ENCODE data around the gene KNCN. TPM values are rescaled to one million over a fixed set of nuclear protein-coding genes. Genes with fewer than 3 reads are reported as not detected.

Gene KNCN
- total RNA-seq, 1 experiment from 2014 or later = not detected

DNA sequence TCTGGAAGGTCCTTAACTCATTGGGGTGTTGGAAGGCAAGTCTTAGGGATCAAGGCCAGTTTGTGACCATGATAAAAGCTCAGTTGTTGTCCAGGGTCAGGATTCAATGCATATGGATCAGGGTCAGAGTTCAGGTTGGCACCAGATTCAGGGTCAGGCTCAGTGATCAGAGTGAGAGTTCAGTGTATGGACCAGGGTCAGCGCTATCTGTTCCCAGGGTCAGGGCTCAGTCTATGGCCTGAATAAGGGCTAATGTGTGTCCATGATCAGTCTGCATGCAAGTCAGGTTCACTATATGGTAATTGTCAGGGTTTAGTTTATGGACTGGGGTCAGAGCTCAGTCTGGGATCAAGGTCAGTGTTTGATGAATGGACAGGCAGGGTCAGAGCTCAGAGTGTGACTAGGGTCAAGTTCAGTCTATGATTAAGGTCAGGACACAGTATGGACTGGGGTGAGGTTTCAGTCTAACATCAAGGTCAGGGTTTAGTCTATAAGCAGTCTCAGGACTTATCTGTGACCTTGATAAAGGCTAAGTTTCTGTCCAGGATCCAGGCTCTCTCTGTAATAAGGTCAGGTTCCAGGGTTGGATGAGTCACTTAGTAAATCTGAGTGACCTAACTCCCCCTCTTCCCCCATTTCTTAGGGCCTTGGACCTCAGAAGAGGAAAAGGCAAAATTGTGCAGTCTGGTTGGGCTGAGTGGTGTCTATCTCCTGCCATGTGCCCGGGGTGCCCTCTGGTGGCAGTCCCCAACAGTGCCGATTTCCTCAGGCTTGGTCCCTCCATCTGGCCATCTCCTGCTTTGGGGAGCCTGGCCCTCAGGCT, 23.8 kb downstream of the KNCN start:
- Histone ChIP-seq H3K27me3 (ENCODE audit: control insufficient read depth, insufficient read depth, low read length) (peaks cover 80% of the 10 kb centered on the region), H3K4me3 (ENCODE audit: insufficient read depth, low read depth, low read length) (no peak overlapping the region), H3K36me3 (replicated peaks; ENCODE audit: control insufficient read depth, insufficient read depth, low read length) (no peaks in the 10 kb centered on the region)
- peak; percentile 91 for DNase-seq

DNA sequence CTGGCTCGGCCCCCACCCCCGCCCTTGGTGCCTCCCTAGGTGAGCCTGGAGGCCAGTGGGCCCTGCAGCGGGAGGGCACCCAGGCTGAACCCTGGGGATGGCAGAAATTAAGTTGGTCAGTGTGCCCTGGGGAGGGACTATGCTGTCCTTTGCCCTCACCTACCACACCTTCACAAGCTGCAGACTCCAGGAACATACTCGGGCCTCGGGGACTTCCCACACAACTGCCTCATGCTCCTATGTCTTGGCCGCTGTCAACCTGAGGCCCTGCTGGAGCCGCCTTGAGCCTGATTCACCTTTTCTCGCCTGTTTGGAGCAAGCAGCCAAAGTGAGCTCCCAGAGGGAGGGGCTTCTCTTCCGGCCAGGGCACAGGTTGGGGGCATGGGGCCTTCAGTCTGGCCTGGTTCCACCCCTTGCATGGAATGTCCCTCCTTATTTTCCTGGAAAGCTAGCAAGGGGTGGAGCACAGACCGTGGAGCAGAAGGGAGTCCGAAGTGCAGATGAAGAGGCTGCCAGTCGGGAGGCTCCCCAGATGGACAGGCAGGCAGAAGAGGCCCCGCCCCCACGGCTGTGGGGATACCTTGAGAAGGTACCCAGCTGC, 24.7 kb downstream of the KNCN start:
- no peak overlapping the region; the same call in 1 of the 2 replicates for H3K4me3 ChIP-seq (ENCODE audit: insufficient read depth, low read depth, low read length)
- DNase-seq = peak; percentile 82
- no peaks in the 10 kb centered on the region for H3K36me3 ChIP-seq (replicated peaks; ENCODE audit: control insufficient read depth, insufficient read depth, low read length)
- H3K27me3 ChIP-seq (ENCODE audit: control insufficient read depth, insufficient read depth, low read length) = peaks cover 73% of the 10 kb centered on the region

DNA sequence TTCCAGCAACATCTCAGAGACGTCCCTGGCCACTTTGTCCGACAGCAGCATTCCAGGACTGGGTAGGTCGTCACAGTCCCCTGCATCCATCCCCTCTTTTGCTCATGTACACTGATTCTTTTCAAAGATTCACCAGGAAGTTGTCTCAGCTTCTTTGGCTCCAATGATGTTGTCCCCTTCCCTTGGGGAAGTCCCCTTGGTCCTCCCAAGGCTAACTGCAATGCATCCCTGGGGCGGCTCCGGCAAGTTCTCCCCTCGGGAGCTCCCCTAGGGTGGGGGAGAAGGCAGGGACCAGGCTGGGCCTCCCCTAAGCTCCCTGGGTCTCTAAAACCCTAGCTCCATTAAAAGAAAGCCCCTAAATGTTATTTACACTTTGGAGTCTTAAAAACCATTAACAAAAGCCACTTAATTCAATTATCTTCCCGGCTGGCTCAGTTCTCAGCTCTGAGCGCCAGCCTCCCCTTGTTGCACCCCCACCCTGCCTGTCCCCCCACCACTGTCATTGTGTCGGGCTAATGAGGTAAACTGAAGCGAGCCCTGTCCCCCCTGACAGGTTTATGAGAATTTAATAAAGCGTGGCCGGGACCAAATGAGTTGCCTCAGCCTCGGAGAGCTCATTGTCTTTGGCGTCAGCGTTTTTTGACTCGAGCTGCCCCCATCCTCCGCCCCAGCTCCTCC, 25.3 kb downstream of the KNCN start:
- no peak overlapping the region for H3K4me3 ChIP-seq (ENCODE audit: insufficient read depth, low read depth, low read length)
- peak; percentile 75 for DNase-seq
- H3K27me3 ChIP-seq (ENCODE audit: control insufficient read depth, insufficient read depth, low read length) = peaks cover 68% of the 10 kb centered on the region

DNA sequence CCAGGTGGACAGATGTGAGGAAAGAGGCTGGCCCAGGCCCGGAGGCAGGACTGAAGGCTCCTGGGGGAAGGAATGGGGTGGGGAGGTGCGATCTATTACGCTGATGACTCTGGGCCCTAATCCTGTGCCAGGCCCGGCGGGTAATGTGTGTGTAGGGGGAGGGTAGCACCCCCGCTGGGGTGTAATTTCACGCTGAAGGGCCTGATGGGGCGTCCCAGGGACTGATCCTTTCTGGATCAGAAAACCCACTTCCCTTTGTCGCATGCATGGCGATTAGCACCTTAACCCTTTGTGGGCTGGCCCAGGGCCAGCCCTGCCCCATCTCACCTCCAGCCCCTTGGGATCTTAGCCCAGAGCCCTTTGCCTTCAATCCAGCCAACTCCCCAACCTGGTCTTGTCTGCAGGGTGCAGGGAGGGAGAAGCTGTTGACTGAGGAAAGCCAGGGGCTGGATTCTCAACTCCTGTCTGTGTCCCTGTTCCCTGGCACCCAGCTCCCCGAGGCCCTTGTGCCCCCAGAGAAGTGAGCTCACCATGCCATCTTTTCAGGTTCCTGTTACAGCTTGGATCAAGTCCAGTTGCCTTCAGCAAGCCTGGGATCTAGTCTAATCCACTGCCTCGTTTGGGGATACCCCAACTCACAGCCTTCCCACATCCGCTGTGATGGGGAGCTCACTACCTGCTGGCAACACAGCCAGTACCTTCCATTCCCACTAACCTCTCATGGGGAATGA, 26.0 kb downstream of the KNCN start:
- Histone ChIP-seq H3K4me3 (ENCODE audit: insufficient read depth, low read depth, low read length) (no peak overlapping the region), H3K36me3 (replicated peaks; ENCODE audit: control insufficient read depth, insufficient read depth, low read length) (no peaks in the 10 kb centered on the region), H3K27me3 (ENCODE audit: control insufficient read depth, insufficient read depth, low read length) (peaks cover 61% of the 10 kb centered on the region)
- peak; percentile 71 for DNase-seq

More for the DNA sequence above, 25.3 kb downstream of the KNCN start:
- no peaks in the 10 kb centered on the region for H3K36me3 ChIP-seq (replicated peaks; ENCODE audit: control insufficient read depth, insufficient read depth, low read length)

DNA sequence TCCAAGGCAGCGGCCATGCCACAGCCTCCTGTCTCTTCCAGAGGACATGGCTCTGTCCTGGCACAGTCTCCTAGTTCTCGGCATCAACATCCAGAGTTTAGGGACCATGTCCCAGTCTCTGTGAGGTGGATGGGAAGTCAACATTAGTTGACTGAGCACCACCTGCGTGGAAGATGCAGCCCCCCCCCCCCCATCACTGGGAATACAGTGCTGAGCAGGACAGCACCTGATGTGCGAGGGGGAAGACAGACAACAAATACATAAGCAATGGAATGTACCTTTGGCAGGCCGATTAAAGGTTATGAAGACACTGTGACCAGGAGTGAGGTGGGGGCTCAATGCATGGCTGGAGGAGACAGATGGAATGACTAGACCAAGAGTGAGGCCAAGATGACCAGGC, 26.6 kb downstream of the KNCN start:
- Histone ChIP-seq H3K4me3 (ENCODE audit: insufficient read depth, low read depth, low read length) (no peak overlapping the region), H3K36me3 (replicated peaks; ENCODE audit: control insufficient read depth, insufficient read depth, low read length) (no peaks in the 10 kb centered on the region), H3K27me3 (ENCODE audit: control insufficient read depth, insufficient read depth, low read length) (peaks cover 59% of the 10 kb centered on the region)
- DNase-seq = no peak

DNA sequence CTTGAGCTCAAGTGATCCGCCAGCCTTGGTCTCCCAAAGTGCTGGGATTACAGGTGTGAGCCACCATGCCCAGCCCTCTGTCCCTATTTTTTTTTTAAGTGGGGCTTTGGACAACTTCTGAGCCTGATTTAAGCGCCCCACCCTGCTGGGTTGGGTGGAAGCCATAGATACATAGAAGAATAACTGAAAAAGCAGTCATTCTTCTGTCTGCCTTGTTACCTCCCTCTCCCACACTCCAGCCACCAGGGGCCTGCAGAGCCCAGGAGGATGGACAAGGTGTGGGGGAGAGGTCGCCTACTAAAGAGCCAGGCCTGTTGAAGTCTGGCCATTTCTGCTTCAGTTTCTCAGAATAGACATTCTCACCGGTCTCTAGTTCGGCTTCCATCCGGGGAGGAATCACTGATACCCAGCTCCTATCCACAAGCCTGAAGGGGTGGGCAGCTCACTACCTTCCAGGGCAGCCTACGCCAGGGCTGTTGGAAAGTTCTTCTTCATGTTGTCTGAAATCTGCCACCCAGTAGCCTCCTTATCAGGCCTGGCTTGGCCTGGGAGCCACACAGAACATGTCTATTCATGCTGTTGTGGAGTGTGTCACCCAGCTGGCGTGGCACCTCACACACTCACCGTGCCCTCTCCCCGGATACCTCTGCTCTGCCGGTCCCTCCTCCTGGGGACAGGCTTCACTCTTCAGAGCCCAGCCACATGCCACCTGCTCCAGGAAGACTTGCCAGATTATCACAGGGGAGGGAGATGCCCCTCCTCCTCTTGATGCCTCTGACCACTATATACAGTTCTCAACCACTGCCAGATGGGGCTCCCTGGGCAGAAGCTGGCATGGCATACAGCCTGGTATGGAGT, 27.7 kb downstream of the KNCN start:
- Histone ChIP-seq H3K27me3 (ENCODE audit: control insufficient read depth, insufficient read depth, low read length) (peaks cover 54% of the 10 kb centered on the region), H3K36me3 (replicated peaks; ENCODE audit: control insufficient read depth, insufficient read depth, low read length) (no peaks in the 10 kb centered on the region), H3K4me3 (ENCODE audit: insufficient read depth, low read depth, low read length) (no peak overlapping the region)
- DNase-seq = no peak

DNA sequence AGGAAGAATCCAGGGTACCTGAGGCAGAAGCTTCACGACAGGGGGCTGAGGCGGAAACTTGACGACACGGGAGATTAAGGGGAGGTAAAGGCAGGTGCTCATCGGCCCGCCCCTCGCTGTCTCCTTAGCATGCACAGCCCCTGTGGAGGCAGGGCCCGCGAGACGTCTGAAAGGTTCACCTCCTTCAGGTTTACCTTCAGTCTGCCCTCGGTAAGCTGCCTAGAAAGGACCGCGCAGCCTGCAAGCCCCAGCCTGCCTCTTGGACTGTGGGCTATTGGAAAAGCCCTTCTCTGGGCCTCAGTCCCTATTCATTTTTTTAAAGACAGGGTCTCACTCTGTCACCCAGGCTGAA, 28.5 kb downstream of the KNCN start:
- H3K36me3 ChIP-seq (replicated peaks; ENCODE audit: control insufficient read depth, insufficient read depth, low read length) = no peaks in the 10 kb centered on the region
- peak; percentile 59 for DNase-seq
- peaks cover 49% of the 10 kb centered on the region for H3K27me3 ChIP-seq (ENCODE audit: control insufficient read depth, insufficient read depth, low read length)
- H3K4me3 ChIP-seq (ENCODE audit: insufficient read depth, low read depth, low read length) = no peak overlapping the region

DNA sequence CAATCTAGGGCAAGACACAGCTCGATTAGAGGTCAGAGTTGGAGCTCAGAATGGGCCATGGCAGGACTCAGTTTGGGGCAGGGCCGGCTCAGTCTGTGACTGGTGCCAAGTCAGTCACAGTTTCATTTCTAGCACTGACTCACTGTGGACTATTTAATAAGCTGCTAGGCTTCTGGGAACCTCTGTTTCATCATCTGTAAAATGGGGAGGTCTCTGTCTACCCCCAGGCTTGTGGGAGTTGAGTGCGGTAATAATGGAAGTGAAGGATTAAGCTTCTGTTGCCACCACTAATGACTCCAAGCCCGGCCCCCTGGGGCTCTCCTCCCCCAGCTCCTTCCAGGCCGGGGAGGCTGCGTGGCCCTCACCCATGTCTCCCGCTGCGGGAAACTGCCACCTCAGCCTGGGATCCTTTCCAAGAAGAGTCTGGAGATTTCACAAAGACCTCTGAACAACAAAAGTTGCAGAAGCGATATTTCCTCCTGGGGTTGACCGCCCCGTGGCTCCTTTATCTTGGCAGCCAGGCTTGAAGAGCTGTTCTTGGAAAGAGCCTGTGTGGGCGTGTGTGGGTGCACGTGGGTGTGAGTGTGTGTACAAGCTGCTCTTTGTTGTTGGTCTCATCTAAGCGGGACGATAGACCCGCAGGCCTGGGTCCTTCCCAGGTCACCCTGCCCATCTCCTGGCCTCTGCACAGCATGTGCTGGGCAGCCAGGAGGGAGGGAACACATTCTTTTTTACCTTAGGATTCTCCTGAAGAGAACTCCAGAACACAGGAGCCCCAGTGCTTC, 29.1 kb downstream of the KNCN start:
- no peak overlapping the region for H3K4me3 ChIP-seq (ENCODE audit: insufficient read depth, low read depth, low read length)
- no peaks in the 10 kb centered on the region for H3K36me3 ChIP-seq (replicated peaks; ENCODE audit: control insufficient read depth, insufficient read depth, low read length)
- DNase-seq = peak; percentile 57
- peaks cover 44% of the 10 kb centered on the region for H3K27me3 ChIP-seq (ENCODE audit: control insufficient read depth, insufficient read depth, low read length)

DNA sequence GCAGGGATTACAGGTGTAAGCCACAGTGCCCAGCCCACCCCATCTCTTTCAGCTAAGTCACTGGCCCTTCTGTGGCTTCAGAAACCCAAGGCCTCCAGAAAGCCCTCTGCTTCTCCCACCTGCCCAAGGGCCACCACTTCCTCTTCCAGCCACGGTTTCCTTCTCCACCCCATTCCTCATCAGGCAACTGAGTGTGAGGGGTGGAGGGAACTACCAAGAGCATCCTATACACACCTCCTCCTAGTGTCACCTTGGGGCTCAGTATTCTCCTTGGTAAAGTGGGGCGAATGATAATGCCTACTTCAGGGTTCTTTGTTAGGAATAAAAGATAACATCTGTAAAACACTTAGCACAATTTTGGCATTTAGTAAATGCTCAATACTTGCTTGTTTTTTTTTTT, 30.0 kb downstream of the KNCN start:
- DNase-seq = no peak
- no peak overlapping the region for H3K4me3 ChIP-seq (ENCODE audit: insufficient read depth, low read depth, low read length)
- H3K36me3 ChIP-seq (replicated peaks; ENCODE audit: control insufficient read depth, insufficient read depth, low read length) = no peaks in the 10 kb centered on the region
- peaks cover 36% of the 10 kb centered on the region for H3K27me3 ChIP-seq (ENCODE audit: control insufficient read depth, insufficient read depth, low read length)

DNA sequence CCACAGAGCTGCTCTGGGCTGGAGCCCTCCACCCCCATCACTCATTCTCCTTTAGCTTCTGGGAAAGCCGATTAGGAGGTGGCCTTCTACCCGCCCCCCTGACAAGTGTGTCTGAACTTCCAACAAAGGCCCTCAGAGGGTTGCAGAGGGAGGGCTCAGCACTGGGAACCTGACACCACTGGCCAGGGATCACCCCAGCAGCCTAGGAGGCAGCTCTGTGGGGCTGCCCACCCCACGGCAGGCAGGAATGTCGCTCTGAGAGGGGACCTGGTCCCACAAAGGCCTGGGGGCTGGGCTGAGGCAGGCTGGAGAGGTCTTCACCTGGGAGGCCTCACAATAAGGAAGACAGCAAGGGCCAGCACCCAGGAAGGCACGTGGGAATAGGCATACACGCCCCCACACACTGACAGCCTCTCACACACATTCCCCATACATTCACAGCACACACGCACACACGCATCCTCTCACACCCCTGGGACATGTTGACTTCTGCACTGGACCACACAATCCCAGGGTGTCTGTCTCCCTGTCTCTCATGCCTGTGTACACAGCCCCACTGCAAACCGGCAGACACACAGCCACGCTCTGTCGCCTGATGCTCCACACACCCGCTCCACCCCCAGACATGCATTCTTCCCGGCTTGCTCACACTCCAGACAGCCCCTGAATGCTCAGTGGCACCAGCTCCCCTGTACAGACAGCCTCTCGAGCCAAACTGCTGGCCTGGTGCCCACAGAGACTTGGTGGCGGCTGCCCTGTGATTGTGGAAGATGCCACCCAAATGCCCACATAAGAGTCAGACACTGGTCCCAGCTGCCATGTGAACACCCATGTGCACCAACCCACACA, 31.2 kb downstream of the KNCN start:
- Histone ChIP-seq H3K4me3 (ENCODE audit: insufficient read depth, low read depth, low read length) (no peak overlapping the region), H3K36me3 (replicated peaks; ENCODE audit: control insufficient read depth, insufficient read depth, low read length) (no peaks in the 10 kb centered on the region), H3K27me3 (ENCODE audit: control insufficient read depth, insufficient read depth, low read length) (peaks cover 29% of the 10 kb centered on the region)
- DNase-seq = peak; percentile 80

DNA sequence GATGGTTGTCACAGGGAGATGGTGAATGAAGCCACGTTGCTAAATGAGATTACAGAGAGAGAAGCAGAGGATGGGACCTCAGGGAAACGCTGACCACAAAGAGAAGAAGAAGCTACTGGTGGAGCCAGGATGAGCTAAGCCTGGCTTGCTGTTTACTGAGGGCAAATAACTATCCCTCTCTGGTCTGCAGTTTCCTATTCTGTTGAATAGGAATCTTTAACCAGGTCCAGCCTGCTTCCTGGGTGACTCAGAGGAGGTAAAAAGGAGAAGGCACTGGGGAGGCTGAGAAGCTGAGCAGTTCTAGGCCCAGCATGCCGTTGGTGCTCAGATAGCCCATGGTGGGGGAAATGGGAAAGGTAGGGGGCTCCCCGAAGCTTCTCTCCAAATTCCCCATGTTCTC, 32.2 kb downstream of the KNCN start:
- H3K4me3 ChIP-seq (ENCODE audit: insufficient read depth, low read depth, low read length) = no peak overlapping the region
- H3K27me3 ChIP-seq (ENCODE audit: control insufficient read depth, insufficient read depth, low read length) = peaks cover 19% of the 10 kb centered on the region
- H3K36me3 ChIP-seq (replicated peaks; ENCODE audit: control insufficient read depth, insufficient read depth, low read length) = no peaks in the 10 kb centered on the region
- DNase-seq = no peak

DNA sequence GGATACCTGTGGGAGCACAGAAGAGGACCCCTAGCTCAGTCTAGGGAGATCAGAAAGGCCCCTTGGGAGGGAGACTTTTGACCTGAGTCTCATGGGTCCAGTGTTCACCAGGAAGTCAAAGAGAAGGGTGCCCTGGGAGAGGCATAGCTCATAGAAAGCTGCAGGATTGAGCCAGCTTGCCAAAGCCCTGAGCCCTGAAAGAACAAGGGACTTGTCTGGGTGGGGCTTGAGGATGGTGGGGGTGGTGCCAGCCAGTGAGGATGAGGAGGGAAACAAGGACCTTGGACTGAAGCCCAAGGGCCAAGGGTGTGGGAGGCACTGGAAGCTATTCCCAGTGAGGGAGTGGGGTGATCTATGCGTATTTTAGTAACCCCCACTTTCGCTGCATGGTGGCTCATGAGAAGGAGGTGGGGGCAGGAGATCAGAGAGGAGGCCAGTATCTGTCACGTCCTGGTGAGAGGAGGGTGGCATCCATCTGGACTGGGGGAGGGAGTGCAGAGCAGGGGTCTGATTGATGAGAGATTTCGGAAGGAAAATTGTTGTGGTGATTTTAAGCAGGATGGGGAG, 33.4 kb downstream of the KNCN start:
- Histone ChIP-seq H3K36me3 (replicated peaks; ENCODE audit: control insufficient read depth, insufficient read depth, low read length) (no peaks in the 10 kb centered on the region), H3K27me3 (ENCODE audit: control insufficient read depth, insufficient read depth, low read length) (peaks cover 13% of the 10 kb centered on the region; the same call in 1 of the 2 replicates), H3K4me3 (ENCODE audit: insufficient read depth, low read depth, low read length) (no peak overlapping the region)
- DNase-seq = no peak

All from H7 (cell line).